Fibroblast of villous mesenchyme (primary cell): ENCODE data around the gene SLC8A1. TPM values are rescaled to one million over a fixed set of nuclear protein-coding genes. Genes with fewer than 3 reads are reported as not detected.

Experiments used
- DNase-seq: peaks from one replicate; pipeline ENCODE4 v3.0.0-alpha.2; 2010; ENCODE audit warnings: low read depth
- H3K4me3 ChIP-seq: 2 replicates; pipeline ENCODE4 v1.5.1; 2011; ENCODE audit warnings: low read depth, mild to moderate bottlenecking, low read length
- CTCF ChIP-seq: IDR thresholded peaks from 2 replicates; pipeline ENCODE4 v1.5.1; 2012; ENCODE audit warnings: low read depth, mild to moderate bottlenecking, low read length; ENCODE audit not compliant: insufficient read depth
- total RNA-seq: library from RNA; depleted of rRNA; stranded (reverse); fragments of >200 nt; gene quantifications from 2 replicates; pipeline ENCODE4 v1.2.3, GENCODE V29; 2012

The SLC8A1 gene
- total RNA-seq, 1 donor: 98.9 TPM

GRCh38 chr2:40418614-40419363 lies 33.1 kb downstream of the SLC8A1 start:
- no peak for TF ChIP-seq CTCF
- DNase-seq: no peak
- no peak overlapping the region for H3K4me3 ChIP-seq

- H3K4me3 ChIP-seq: no peak overlapping the region
- TF ChIP-seq CTCF: no peak
- DNase-seq: no peak
Observed at GRCh38 chr2:40416486-40416885, 35.4 kb downstream of the SLC8A1 start.

- H3K4me3 ChIP-seq: no peak overlapping the region
- DNase-seq: no peak
Observed at GRCh38 chr2:40415391-40415790, 36.5 kb downstream of the SLC8A1 start.

GRCh38 chr2:40412456-40412855 lies 39.4 kb downstream of the SLC8A1 start:
- no peak for DNase-seq
- TF ChIP-seq CTCF: no peak
- no peak overlapping the region for H3K4me3 ChIP-seq

More at GRCh38 chr2:40415391-40415790, 36.5 kb downstream of the SLC8A1 start:
- TF ChIP-seq CTCF: no peak

GRCh38 chr2:40410695-40411094 lies 41.2 kb downstream of the SLC8A1 start:
- TF ChIP-seq CTCF: no peak
- DNase-seq: no peak
- H3K4me3 ChIP-seq: no peak overlapping the region

GRCh38 chr2:40409734-40410133 lies 42.2 kb downstream of the SLC8A1 start:
- no peak for DNase-seq
- TF ChIP-seq CTCF: no peak
- H3K4me3 ChIP-seq: no peak overlapping the region
